OCI-LY1 (cell line): ENCODE results near the gene LIM2.

Source experiments
- CTCF ChIP-seq: fragments of 200-600 bp; sonication (generic), shearing (Covaris generic); IDR thresholded peaks from 2 replicates; pipeline ENCODE4 v1.5.1; 2017; ENCODE audit warnings: mild to moderate bottlenecking, antibody characterized with exemption, low read length, moderate library complexity, mixed read lengths
- EZH2 ChIP-seq: fragments of 200-600 bp; sonication (generic), shearing (Covaris generic); IDR thresholded peaks from 2 replicates; pipeline ENCODE4 v1.8.0; 2017; ENCODE audit warnings: borderline replicate concordance, mixed run types, mild to moderate bottlenecking, antibody characterized with exemption, low read length, moderate library complexity, mixed read lengths

GRCh38 chr19:51380379-51380778 lies 7.4 kb downstream of the LIM2 start:
- TF ChIP-seq CTCF = no peak
- no peak for TF ChIP-seq EZH2
